ENCODE data around the gene ARID1A. TPM values are rescaled to one million over a fixed set of nuclear protein-coding genes. Genes with fewer than 3 reads are reported as not detected.

ARID1A gene
- total RNA-seq, 1 experiment from 2014 or later: 60.5 TPM

DNA sequence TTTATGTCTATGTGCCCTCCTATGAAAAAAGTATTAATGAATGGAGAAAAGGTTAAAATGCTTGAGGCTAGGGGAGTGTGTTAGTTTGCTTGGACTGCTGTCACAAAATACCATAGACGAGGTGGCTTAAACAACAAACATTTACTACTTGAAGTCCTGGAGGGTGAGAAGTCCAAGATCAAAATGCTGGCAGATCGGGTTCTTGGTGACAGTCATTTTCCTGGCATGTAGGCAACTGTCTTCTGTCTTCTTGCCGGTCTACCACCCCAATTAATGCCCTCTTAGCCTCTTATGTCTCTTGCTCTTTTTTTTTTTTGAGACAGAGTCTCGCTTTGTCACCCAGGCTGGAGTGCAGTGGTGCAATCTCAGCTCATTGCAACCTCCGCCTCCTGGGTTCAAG is 15.0 kb downstream of the ARID1A start:
- Histone ChIP-seq H3K27me3 (ENCODE audit: insufficient read depth, low read depth) (no peaks in the 10 kb centered on the region), H3K27ac (no peak overlapping the region), H3K4me1 (replicated peaks; ENCODE audit: insufficient read depth) (peaks cover 22% of the 10 kb centered on the region), H3K4me3 (no peak overlapping the region), H3K36me3 (ENCODE audit: low read depth) (no peaks in the 10 kb centered on the region), H3F3A (ENCODE audit: insufficient read depth, low read depth) (peaks cover 27% of the 10 kb centered on the region), H2AFZ (no peak overlapping the region), H3K79me2 (ENCODE audit: low read depth) (peaks cover 93% of the 10 kb centered on the region), H4K20me1 (ENCODE audit: insufficient read depth) (no peaks in the 10 kb centered on the region), H3K9me3 (ENCODE audit: insufficient read depth, low read depth) (no peaks in the 10 kb centered on the region), H3K9me2 (ENCODE audit: insufficient read depth) (no peaks in the 10 kb centered on the region), H3K4me2 (no peak overlapping the region)
- ChIA-PET CTCF (interaction anchor here (0.6 kb wide), 1 partner anchor 985 kb away, joined by 3 read pairs; no protein-coding TSS in a partner anchor), POLR2A (ENCODE audit: unreplicated experiment) (no interaction called here)
- intact Hi-C loops (cut with micrococcal nuclease; ENCODE audit: unreplicated experiment): no loop called here
- TF ChIP-seq, protein P1, sequence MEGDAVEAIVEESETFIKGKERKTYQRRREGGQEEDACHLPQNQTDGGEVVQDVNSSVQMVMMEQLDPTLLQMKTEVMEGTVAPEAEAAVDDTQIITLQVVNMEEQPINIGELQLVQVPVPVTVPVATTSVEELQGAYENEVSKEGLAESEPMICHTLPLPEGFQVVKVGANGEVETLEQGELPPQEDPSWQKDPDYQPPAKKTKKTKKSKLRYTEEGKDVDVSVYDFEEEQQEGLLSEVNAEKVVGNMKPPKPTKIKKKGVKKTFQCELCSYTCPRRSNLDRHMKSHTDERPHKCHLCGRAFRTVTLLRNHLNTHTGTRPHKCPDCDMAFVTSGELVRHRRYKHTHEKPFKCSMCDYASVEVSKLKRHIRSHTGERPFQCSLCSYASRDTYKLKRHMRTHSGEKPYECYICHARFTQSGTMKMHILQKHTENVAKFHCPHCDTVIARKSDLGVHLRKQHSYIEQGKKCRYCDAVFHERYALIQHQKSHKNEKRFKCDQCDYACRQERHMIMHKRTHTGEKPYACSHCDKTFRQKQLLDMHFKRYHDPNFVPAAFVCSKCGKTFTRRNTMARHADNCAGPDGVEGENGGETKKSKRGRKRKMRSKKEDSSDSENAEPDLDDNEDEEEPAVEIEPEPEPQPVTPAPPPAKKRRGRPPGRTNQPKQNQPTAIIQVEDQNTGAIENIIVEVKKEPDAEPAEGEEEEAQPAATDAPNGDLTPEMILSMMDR (conservative IDR thresholded peaks at IDR 0.05): no peak
- TF ChIP-seq EZH2 (IDR thresholded peaks at IDR 0.05; ENCODE audit: low read depth): no peak
- no peak for DNase-seq
- BruUV-seq (replicated peaks): no TSS peak

DNA sequence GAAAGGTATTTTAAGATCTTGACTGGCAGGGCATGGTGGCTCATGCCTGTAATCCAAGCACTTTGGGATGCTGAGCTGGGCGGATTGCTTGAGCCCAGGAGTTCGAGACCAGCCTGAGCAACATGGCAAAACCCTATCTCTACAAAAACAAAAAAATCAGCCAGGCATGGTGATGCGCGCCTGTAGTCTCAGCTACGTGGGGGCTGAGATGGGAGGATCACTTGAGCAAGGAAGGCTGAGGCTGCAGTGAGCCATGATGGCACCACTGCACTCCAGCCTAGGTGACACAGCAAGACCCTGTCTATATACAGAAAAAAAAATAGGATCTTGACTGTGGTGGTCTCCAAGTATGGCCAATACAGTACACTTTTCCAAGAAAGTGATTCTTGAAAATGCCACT is 16.0 kb downstream of the ARID1A start:
- Histone ChIP-seq H3K4me2 (no peak overlapping the region), H3K9me3 (ENCODE audit: insufficient read depth, low read depth) (no peaks in the 10 kb centered on the region), H2AFZ (no peak overlapping the region), H3F3A (ENCODE audit: insufficient read depth, low read depth) (peaks cover 17% of the 10 kb centered on the region), H3K79me2 (ENCODE audit: low read depth) (peaks cover 94% of the 10 kb centered on the region), H3K4me3 (no peak overlapping the region), H3K27me3 (ENCODE audit: insufficient read depth, low read depth) (no peaks in the 10 kb centered on the region), H3K36me3 (ENCODE audit: low read depth) (no peaks in the 10 kb centered on the region), H4K20me1 (ENCODE audit: insufficient read depth) (peaks cover 6% of the 10 kb centered on the region; the same call in 1 of the 2 replicates), H3K4me1 (replicated peaks; ENCODE audit: insufficient read depth) (peaks cover 13% of the 10 kb centered on the region), H3K9me2 (ENCODE audit: insufficient read depth) (no peaks in the 10 kb centered on the region), H3K27ac (no peak overlapping the region)
- TF ChIP-seq EZH2 (IDR thresholded peaks at IDR 0.05; ENCODE audit: low read depth): no peak
- TF ChIP-seq, protein P1 (conservative IDR thresholded peaks at IDR 0.05): no peak
- BruUV-seq (replicated peaks): no TSS peak
- POLR2A ChIA-PET (ENCODE audit: unreplicated experiment): no interaction called here
- DNase-seq: no peak
- CTCF ChIA-PET: no interaction called here
- intact Hi-C loops (cut with micrococcal nuclease; ENCODE audit: unreplicated experiment): no loop called here

DNA sequence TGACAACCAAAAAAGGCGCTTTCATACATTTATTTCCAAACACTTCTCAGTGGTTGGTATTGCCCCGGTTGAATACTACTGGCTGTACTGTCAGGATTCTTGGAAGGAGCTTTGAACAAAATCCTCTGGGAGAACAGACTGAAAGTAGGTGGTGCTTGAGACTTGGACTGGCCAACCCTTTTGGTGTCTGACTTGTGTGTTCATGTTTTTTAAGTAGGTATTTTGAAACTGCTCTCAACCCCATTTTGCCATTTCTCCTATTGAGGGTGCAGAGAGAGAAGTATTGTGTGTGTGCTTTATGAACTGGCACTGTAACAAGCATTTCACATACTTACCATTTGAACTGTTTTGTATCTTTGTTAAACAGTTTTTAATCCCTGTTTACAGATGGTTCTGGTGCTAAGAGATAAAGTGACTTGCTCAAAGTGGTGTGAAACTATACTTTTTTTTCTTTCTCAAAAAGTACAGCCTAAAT is 21.2 kb downstream of the ARID1A start:
- Histone ChIP-seq H3K4me1 (replicated peaks; ENCODE audit: insufficient read depth) (peaks cover 6% of the 10 kb centered on the region; the same call in 1 of the 2 replicates), H3K79me2 (ENCODE audit: low read depth) (peaks cover 100% of the 10 kb centered on the region), H3K9me3 (ENCODE audit: insufficient read depth, low read depth) (no peaks in the 10 kb centered on the region), H3K27ac (peak overlapping the region; percentile 11; the same call in 1 of the 2 replicates), H3K36me3 (ENCODE audit: low read depth) (no peaks in the 10 kb centered on the region), H4K20me1 (ENCODE audit: insufficient read depth) (peaks cover 6% of the 10 kb centered on the region), H3K27me3 (ENCODE audit: insufficient read depth, low read depth) (no peaks in the 10 kb centered on the region), H3K4me3 (no peak overlapping the region), H2AFZ (no peak overlapping the region), H3K4me2 (no peak overlapping the region), H3F3A (ENCODE audit: insufficient read depth, low read depth) (peaks cover 12% of the 10 kb centered on the region; the same call in 1 of the 2 replicates), H3K9me2 (ENCODE audit: insufficient read depth) (no peaks in the 10 kb centered on the region)
- CTCF ChIA-PET: no interaction called here
- intact Hi-C loops (cut with micrococcal nuclease; ENCODE audit: unreplicated experiment): no loop called here
- no TSS peak for BruUV-seq (replicated peaks)
- POLR2A ChIA-PET (ENCODE audit: unreplicated experiment): no interaction called here
- no peak for DNase-seq
- TF ChIP-seq, protein P1 (conservative IDR thresholded peaks at IDR 0.05): no peak
- no peak for TF ChIP-seq EZH2 (IDR thresholded peaks at IDR 0.05; ENCODE audit: low read depth)

All from PC-9 (cell line).